ENCODE data around the gene BBS9.

The BBS9 gene

GRCh38 chr7:33392148-33392547 is 262.8 kb downstream of the BBS9 start:
- no peak overlapping the region for H3K27ac Mint-ChIP-seq
- peaks cover 6% of the 10 kb centered on the region for H3K9me3 Mint-ChIP-seq
- TF ChIP-seq CTCF (IDR thresholded peaks at IDR 0.05; ENCODE audit: unreplicated experiment in 3 of 3): no peak
- peaks cover 25% of the 10 kb centered on the region for H3K36me3 Mint-ChIP-seq (ENCODE audit: low read depth)
- no peak overlapping the region for H3K4me3 Mint-ChIP-seq
- H3K27me3 Mint-ChIP-seq (ENCODE audit: low read depth): no peaks in the 10 kb centered on the region
- no peaks in the 10 kb centered on the region for H3K4me1 Mint-ChIP-seq

GRCh38 chr7:33393770-33394169 is 264.4 kb downstream of the BBS9 start:
- peaks cover 10% of the 10 kb centered on the region for H3K9me3 Mint-ChIP-seq
- no peaks in the 10 kb centered on the region for H3K27me3 Mint-ChIP-seq (ENCODE audit: low read depth)
- H3K27ac Mint-ChIP-seq: no peak overlapping the region
- H3K4me1 Mint-ChIP-seq: no peaks in the 10 kb centered on the region
- no peak for TF ChIP-seq CTCF (IDR thresholded peaks at IDR 0.05; ENCODE audit: unreplicated experiment in 3 of 3)
- no peak overlapping the region for H3K4me3 Mint-ChIP-seq
- H3K36me3 Mint-ChIP-seq (ENCODE audit: low read depth): peaks cover 23% of the 10 kb centered on the region

- H3K4me1 Mint-ChIP-seq: no peaks in the 10 kb centered on the region
- H3K36me3 Mint-ChIP-seq (ENCODE audit: low read depth): peaks cover 18% of the 10 kb centered on the region
- H3K27ac Mint-ChIP-seq: no peak overlapping the region
- H3K9me3 Mint-ChIP-seq: peaks cover 10% of the 10 kb centered on the region
- TF ChIP-seq CTCF (IDR thresholded peaks at IDR 0.05; ENCODE audit: unreplicated experiment in 3 of 3): no peak
- H3K4me3 Mint-ChIP-seq: no peak overlapping the region
- no peaks in the 10 kb centered on the region for H3K27me3 Mint-ChIP-seq (ENCODE audit: low read depth)
Observed at GRCh38 chr7:33395340-33395739, 266.0 kb downstream of the BBS9 start.

- Mint-ChIP-seq H3K4me1 (no peaks in the 10 kb centered on the region), H3K27ac (no peak overlapping the region), H3K27me3 (ENCODE audit: low read depth) (no peaks in the 10 kb centered on the region), H3K36me3 (ENCODE audit: low read depth) (peaks cover 23% of the 10 kb centered on the region), H3K9me3 (peaks cover 17% of the 10 kb centered on the region), H3K4me3 (no peak overlapping the region)
- TF ChIP-seq CTCF (IDR thresholded peaks at IDR 0.05; ENCODE audit: unreplicated experiment in 3 of 3): no peak
Observed at GRCh38 chr7:33399528-33400213, 270.3 kb downstream of the BBS9 start.

- Mint-ChIP-seq H3K9me3 (peaks cover 17% of the 10 kb centered on the region), H3K36me3 (ENCODE audit: low read depth) (peaks cover 23% of the 10 kb centered on the region), H3K4me3 (no peak overlapping the region), H3K27ac (no peak overlapping the region), H3K4me1 (no peaks in the 10 kb centered on the region), H3K27me3 (ENCODE audit: low read depth) (no peaks in the 10 kb centered on the region)
- TF ChIP-seq CTCF (IDR thresholded peaks at IDR 0.05; ENCODE audit: unreplicated experiment in 3 of 3): no peak
Observed at GRCh38 chr7:33400214-33400538, 270.8 kb downstream of the BBS9 start.

- H3K4me3 Mint-ChIP-seq: no peak overlapping the region
- no peak overlapping the region for H3K27ac Mint-ChIP-seq
- no peaks in the 10 kb centered on the region for H3K27me3 Mint-ChIP-seq (ENCODE audit: low read depth)
- peaks cover 36% of the 10 kb centered on the region for H3K9me3 Mint-ChIP-seq
- no peak for TF ChIP-seq CTCF (IDR thresholded peaks at IDR 0.05; ENCODE audit: unreplicated experiment in 3 of 3)
- H3K4me1 Mint-ChIP-seq: no peaks in the 10 kb centered on the region
- H3K36me3 Mint-ChIP-seq (ENCODE audit: low read depth): peaks cover 37% of the 10 kb centered on the region
Observed at GRCh38 chr7:33410266-33410665, 280.9 kb downstream of the BBS9 start.

Measured in nephron (organoid).